Hematopoietic multipotent progenitor cell treated with erythropoietin and hydrocortisone succinate and interleukin-3 and kit ligand, for 4 days (in vitro differentiated cells): ENCODE measurements around the gene RUNDC3A.
"Not testable (repeated sequence)": the region's sequence is repeated elsewhere in the genome, so short reads cannot be mapped to it uniquely, and the experiment has no call there.

Experiments
- DNase-seq: peaks from one replicate; pipeline ENCODE4 v3.0.0-alpha.2; 2015

RUNDC3A gene

GRCh38 chr17:44346064-44346844 lies 37.9 kb downstream of the RUNDC3A start:
- DNase-seq, result no peak

GRCh38 chr17:44347206-44348055 lies 39.0 kb downstream of the RUNDC3A start:
- DNase-seq, result not testable (repeated sequence)

- DNase-seq, result peak; percentile 56
These were observed 40.0 kb downstream of the RUNDC3A start for GRCh38 chr17:44348234-44348987.

GRCh38 chr17:44348988-44349364 lies 40.6 kb downstream of the RUNDC3A start:
- no peak for DNase-seq

- DNase-seq, result no peak
These were observed 41.2 kb downstream of the RUNDC3A start for GRCh38 chr17:44349553-44350070.

GRCh38 chr17:44350733-44351226 lies 42.4 kb downstream of the RUNDC3A start:
- DNase-seq, result peak; percentile 87

- DNase-seq, result no peak
These were observed 43.1 kb downstream of the RUNDC3A start for GRCh38 chr17:44351464-44351863.

GRCh38 chr17:44351961-44352827 lies 43.8 kb downstream of the RUNDC3A start:
- no peak for DNase-seq

- DNase-seq, result no peak
These were observed 44.6 kb downstream of the RUNDC3A start for GRCh38 chr17:44352828-44353671.

GRCh38 chr17:44353672-44354331 lies 45.4 kb downstream of the RUNDC3A start:
- DNase-seq, result peak; percentile 50

GRCh38 chr17:44354582-44355561 lies 46.5 kb downstream of the RUNDC3A start:
- peak; percentile 71 for DNase-seq

- DNase-seq, result no peak
These were observed 47.3 kb downstream of the RUNDC3A start for GRCh38 chr17:44355642-44356099.

GRCh38 chr17:44356241-44356640 lies 47.8 kb downstream of the RUNDC3A start:
- no peak for DNase-seq

- no peak for DNase-seq
These were observed 49.7 kb downstream of the RUNDC3A start for GRCh38 chr17:44358066-44358465.

- no peak for DNase-seq
These were observed 50.6 kb downstream of the RUNDC3A start for GRCh38 chr17:44359006-44359405.

GRCh38 chr17:44359458-44360143 lies 51.2 kb downstream of the RUNDC3A start:
- DNase-seq, result no peak

- no peak for DNase-seq
These were observed 51.7 kb downstream of the RUNDC3A start for GRCh38 chr17:44360144-44360533.

- no peak for DNase-seq
These were observed 52.4 kb downstream of the RUNDC3A start for GRCh38 chr17:44360826-44361225.
